ENCODE data around the gene AEBP1.

The AEBP1 gene

DNA sequence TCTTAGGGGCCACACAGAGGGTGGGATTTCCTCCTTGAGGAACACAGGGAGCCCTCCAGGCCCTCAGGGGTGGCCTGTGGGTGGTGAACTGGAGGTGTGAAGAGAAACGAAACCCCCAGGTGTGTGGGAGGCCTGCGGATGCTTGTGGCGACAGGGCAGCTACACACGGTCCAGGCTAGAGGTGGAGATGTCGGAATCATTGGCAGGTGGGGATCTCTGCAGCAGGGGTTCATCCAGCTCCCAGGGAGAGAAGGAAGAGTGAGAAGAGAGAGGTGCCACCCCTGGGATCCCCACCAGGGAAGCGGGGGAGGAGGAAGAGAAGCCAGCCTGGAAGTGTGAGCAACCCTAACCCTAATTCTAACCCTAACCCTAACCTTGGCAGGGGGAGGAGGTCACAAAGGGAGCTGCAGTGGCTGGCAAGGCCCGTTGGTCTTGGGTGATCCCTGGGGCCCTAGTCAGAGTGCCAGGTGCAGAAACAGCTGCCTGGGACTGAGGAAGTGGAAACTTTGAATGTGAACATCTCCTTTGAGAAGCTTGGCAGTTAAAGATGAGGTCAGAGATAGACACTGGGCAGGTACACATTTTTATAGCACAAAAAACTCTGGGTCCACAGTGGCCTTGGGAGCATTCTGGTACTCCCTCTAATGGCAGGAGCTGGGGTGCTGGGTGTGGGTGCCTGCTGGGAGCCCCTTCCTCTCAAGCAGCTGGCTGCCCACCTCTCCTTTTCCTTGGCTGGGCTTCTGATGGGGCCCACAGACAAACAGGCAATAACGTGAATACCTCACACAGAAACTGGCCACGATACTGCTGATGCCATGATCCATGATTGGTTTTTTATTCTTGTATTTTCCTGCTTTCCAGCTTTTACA, 6.8 kb upstream of the AEBP1 start:
- no peak for DNase-seq (ENCODE audit: low read depth, low spot score)
- H3K9ac ChIP-seq (ENCODE audit: insufficient read length): no peak overlapping the region
- no peaks in the 10 kb centered on the region for H3K36me3 ChIP-seq (ENCODE audit: insufficient read depth, low read length)
- no peak overlapping the region for H3K4me3 ChIP-seq
- no peak overlapping the region for H3K27ac ChIP-seq
- H3K9me3 ChIP-seq (ENCODE audit: low read depth, low read length): no peaks in the 10 kb centered on the region
- TF ChIP-seq POLR2AphosphoS5 (IDR thresholded peaks at IDR 0.05; ENCODE audit: borderline replicate concordance, low read depth, low read length) (no peak), EZH2 (IDR thresholded peaks at IDR 0.05) (no peak), FOXP2 (optimal IDR thresholded peaks at IDR 0.05; ENCODE audit: control extremely low read depth, extremely low read length, insufficient read depth) (no peak)

DNA sequence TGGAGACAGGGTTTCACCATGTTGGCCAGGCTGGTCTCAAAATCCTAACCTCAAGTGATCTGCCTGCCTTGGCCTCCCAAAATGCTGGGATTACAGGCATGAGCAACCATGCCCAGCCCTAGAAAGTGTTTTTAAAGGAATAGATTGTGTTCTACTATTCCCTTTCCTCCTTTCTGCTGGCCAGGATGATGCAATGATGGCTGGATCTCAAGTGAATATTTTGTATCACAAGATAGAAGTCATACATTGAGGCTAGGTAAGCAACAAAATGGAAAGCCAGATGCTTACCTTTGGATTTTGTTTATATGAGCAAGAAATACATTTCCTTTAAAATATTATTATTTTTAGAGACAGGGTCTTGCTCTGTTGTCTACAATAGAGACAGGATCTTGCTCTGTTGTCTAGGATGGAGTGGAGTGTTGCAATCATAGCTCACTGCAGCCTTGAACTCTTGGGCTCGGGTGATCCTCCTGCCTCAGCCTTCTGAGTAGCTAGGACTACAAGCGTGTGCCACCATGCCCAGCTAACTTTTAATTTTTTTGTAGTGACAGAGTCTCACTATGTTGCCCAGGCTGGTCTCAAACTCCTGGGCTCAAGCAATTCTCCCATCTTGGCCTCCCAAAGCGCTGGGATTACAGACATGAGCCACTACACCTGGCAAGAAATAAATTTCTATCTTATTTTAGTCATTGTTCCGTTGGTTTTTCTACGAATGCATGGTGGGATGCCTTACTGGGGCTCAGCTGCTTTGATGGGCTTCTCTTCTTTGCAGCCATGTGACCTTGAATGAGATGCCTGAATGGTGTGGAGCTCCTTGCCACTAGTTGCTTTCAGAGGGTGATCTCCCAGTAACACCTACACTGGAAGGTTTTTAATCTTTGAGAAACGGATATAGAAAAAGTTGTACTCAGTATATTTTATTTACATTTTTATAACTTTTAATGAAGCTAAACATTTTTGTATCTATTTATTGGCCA, 5.8 kb upstream of the AEBP1 start:
- Histone ChIP-seq H3K27ac (no peak overlapping the region), H3K9me3 (ENCODE audit: low read depth, low read length) (no peaks in the 10 kb centered on the region), H3K9ac (ENCODE audit: insufficient read length) (no peak overlapping the region), H3K36me3 (ENCODE audit: insufficient read depth, low read length) (no peaks in the 10 kb centered on the region), H3K4me3 (no peak overlapping the region)
- TF ChIP-seq FOXP2 (optimal IDR thresholded peaks at IDR 0.05; ENCODE audit: control extremely low read depth, extremely low read length, insufficient read depth): no peak
- TF ChIP-seq EZH2 (IDR thresholded peaks at IDR 0.05): no peak
- TF ChIP-seq POLR2AphosphoS5 (IDR thresholded peaks at IDR 0.05; ENCODE audit: borderline replicate concordance, low read depth, low read length): no peak
- no peak for DNase-seq (ENCODE audit: low read depth, low spot score)

- no peaks in the 10 kb centered on the region for H3K9me3 ChIP-seq (ENCODE audit: low read depth, low read length)
- H3K4me3 ChIP-seq: no peak overlapping the region
- no peaks in the 10 kb centered on the region for H3K36me3 ChIP-seq (ENCODE audit: insufficient read depth, low read length)
- TF ChIP-seq POLR2AphosphoS5 (IDR thresholded peaks at IDR 0.05; ENCODE audit: borderline replicate concordance, low read depth, low read length): no peak
- no peak for TF ChIP-seq EZH2 (IDR thresholded peaks at IDR 0.05)
- TF ChIP-seq FOXP2 (optimal IDR thresholded peaks at IDR 0.05; ENCODE audit: control extremely low read depth, extremely low read length, insufficient read depth): no peak
- no peak for DNase-seq (ENCODE audit: low read depth, low spot score)
- no peak overlapping the region for H3K9ac ChIP-seq (ENCODE audit: insufficient read length)
- no peak overlapping the region for H3K27ac ChIP-seq
Observed at GRCh38 chr7:44099669-44100068, 4.5 kb upstream of the AEBP1 start.

GRCh38 chr7:44100458-44101302, 3.5 kb upstream of the AEBP1 start:
- Histone ChIP-seq H3K9me3 (ENCODE audit: low read depth, low read length) (no peaks in the 10 kb centered on the region), H3K9ac (ENCODE audit: insufficient read length) (no peak overlapping the region), H3K36me3 (ENCODE audit: insufficient read depth, low read length) (no peaks in the 10 kb centered on the region), H3K4me3 (no peak overlapping the region), H3K27ac (no peak overlapping the region)
- DNase-seq (ENCODE audit: low read depth, low spot score): no peak
- TF ChIP-seq EZH2 (IDR thresholded peaks at IDR 0.05): no peak
- no peak for TF ChIP-seq POLR2AphosphoS5 (IDR thresholded peaks at IDR 0.05; ENCODE audit: borderline replicate concordance, low read depth, low read length)
- TF ChIP-seq FOXP2 (optimal IDR thresholded peaks at IDR 0.05; ENCODE audit: control extremely low read depth, extremely low read length, insufficient read depth): no peak

DNA sequence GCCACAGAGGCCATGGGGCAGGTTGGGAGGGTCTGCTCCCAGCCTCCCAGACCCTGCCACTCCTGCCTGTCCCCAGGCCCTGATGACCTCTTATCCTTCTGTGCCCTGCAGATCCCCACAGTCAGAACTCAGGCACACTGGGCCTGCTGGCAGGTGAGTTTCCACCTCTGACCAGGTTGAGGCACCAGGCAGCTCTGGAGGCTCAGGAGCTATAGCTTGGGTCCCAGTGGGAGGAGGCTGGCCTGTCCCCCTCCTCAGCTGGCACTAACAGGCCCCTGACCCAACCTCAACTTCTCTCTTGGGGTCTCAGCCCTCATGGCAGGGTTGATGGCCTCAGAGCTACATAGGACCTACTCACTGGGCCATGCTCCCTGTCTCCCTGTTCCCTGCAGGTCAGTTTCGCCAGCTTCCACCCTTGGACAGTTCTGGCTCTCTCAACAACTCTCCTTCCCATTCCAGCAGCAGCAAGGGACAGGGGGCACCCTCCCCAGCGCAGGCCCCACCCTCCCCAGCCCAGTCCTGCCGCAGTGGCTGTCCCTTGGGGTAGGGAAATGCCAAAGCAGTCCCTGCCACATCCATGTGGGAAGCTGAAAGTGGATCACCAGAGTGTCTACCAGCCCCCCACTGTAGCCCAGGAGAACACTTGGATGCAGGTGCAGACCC, 2.7 kb upstream of the AEBP1 start:
- H3K36me3 ChIP-seq (ENCODE audit: insufficient read depth, low read length): no peaks in the 10 kb centered on the region
- H3K27ac ChIP-seq: no peak overlapping the region
- TF ChIP-seq POLR2AphosphoS5 (IDR thresholded peaks at IDR 0.05; ENCODE audit: borderline replicate concordance, low read depth, low read length) (no peak), FOXP2 (optimal IDR thresholded peaks at IDR 0.05; ENCODE audit: control extremely low read depth, extremely low read length, insufficient read depth) (no peak), EZH2 (IDR thresholded peaks at IDR 0.05) (no peak)
- no peak overlapping the region for H3K9ac ChIP-seq (ENCODE audit: insufficient read length)
- H3K9me3 ChIP-seq (ENCODE audit: low read depth, low read length): no peaks in the 10 kb centered on the region
- H3K4me3 ChIP-seq: no peak overlapping the region
- DNase-seq (ENCODE audit: low read depth, low spot score): no peak

GRCh38 chr7:44101966-44102845, 1.9 kb upstream of the AEBP1 start:
- H3K9me3 ChIP-seq (ENCODE audit: low read depth, low read length): no peaks in the 10 kb centered on the region
- no peaks in the 10 kb centered on the region for H3K36me3 ChIP-seq (ENCODE audit: insufficient read depth, low read length)
- no peak overlapping the region for H3K27ac ChIP-seq
- DNase-seq (ENCODE audit: low read depth, low spot score): no peak
- H3K4me3 ChIP-seq: no peak overlapping the region
- no peak overlapping the region for H3K9ac ChIP-seq (ENCODE audit: insufficient read length)
- TF ChIP-seq EZH2 (IDR thresholded peaks at IDR 0.05): no peak
- TF ChIP-seq FOXP2 (optimal IDR thresholded peaks at IDR 0.05; ENCODE audit: control extremely low read depth, extremely low read length, insufficient read depth): no peak
- TF ChIP-seq POLR2AphosphoS5 (IDR thresholded peaks at IDR 0.05; ENCODE audit: borderline replicate concordance, low read depth, low read length): no peak
